Colonic mucosa (tissue), 4 donors: ENCODE data around the gene SNCG. TPM values are rescaled to one million over a fixed set of nuclear protein-coding genes. Genes with fewer than 3 reads are reported as not detected.

Experiments
- DNase-seq: peaks from one replicate; pipeline ENCODE4 v3.0.0-alpha.2; 2020
- H3K27ac ChIP-seq: fragments of 200-600 bp; one replicate; pipeline ENCODE4 v1.8.0; 2021
- H3K27me3 ChIP-seq: fragments of 200-600 bp; one replicate; pipeline ENCODE4 v1.8.0; 2021
- H3K36me3 ChIP-seq: fragments of 200-600 bp; one replicate; pipeline ENCODE4 v1.8.0; 2021
- H3K4me1 ChIP-seq: fragments of 200-600 bp; one replicate; pipeline ENCODE4 v1.8.0; 2021; ENCODE audit warnings: mild to moderate bottlenecking
- H3K4me3 ChIP-seq: fragments of 200-600 bp; one replicate; pipeline ENCODE4 v1.8.0; 2021
- H3K9ac ChIP-seq, 2 donors: one replicate each; pipeline ENCODE4 v1.7.0; 2013; ENCODE audit warnings: control low read depth in 2 of 2, low read depth in 2 of 2, low read length in 2 of 2
- H3K9me3 ChIP-seq: fragments of 200-600 bp; one replicate; pipeline ENCODE4 v1.8.0; 2021
- CTCF ChIP-seq: fragments of 200-600 bp; IDR thresholded peaks from one replicate; pipeline ENCODE4 v1.8.0; 2022; ENCODE audit warnings: antibody characterized with exemption, mild to moderate bottlenecking
- intact Hi-C: fragments of 100-400 bp; cut with DNase I; formaldehyde crosslinking; loops from one replicate; pipeline ENCODE4 v1.14.1; 2022
- total RNA-seq, 2 donors: library from RNA; stranded (reverse); fragmentation: NEBNext Ultra II Directional in 1 of 2; extraction: Animal tissue kit (Norgen Biotek cat#: 25700) in 1 of 2; gene quantifications; one replicate each; pipeline ENCODE4 v1.2.1, GENCODE V29; 2021
- donor health status: healthy.
- donor health status: DM: no; HTN: no; CAD: no.
- donor health status: DM: no; HTN: no; CAD: no.

Gene SNCG
- total RNA-seq, 2 donors from 2014 or later: 2.6 to 6.6 TPM

- no peak for DNase-seq
- H3K27ac ChIP-seq: no peak overlapping the region
- H3K9ac ChIP-seq: no peak overlapping the region
- no peak for TF ChIP-seq CTCF
- no peak overlapping the region for H3K4me3 ChIP-seq
- intact Hi-C loops: no loop called here
- no peaks in the 10 kb centered on the region for H3K36me3 ChIP-seq
- no peaks in the 10 kb centered on the region for H3K4me1 ChIP-seq
- H3K27me3 ChIP-seq: no peaks in the 10 kb centered on the region
- H3K9me3 ChIP-seq: no peaks in the 10 kb centered on the region
Observed at GRCh38 chr10:86960863-86961434, 2.5 kb downstream of the SNCG start.

DNA sequence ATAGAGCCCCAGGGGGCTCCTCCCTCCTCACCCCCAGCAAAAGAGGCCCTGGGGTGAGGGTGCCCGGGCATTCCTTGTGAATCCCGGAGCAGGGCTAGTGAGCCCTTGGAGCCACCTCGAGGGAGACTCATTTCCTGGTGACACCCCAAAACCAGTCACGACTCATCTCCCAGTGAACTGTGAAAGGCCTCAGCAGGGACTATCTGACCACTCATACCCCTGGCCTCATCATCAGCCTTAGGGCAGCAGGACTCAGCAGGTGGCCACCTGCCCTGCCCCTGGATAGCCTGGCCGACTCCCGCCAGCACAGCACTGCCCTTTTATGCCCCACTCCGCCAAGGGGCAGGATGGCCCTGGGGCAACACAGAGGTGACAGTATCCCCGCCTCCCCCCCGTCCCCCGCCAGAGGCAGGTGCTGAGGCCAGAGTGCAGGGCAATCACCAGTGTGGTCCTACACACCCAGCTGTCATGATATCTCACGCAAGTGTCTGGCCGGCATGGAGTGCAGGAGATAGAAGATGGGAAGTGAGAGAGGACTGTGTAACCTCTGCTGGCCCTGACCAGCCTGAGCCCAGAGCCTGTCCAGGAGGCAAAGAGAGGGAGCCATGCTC is 3.2 kb downstream of the SNCG start:
- Histone ChIP-seq H3K4me1 (no peaks in the 10 kb centered on the region), H3K4me3 (no peak overlapping the region), H3K9me3 (no peaks in the 10 kb centered on the region), H3K9ac (no peak overlapping the region), H3K27me3 (no peaks in the 10 kb centered on the region), H3K36me3 (no peaks in the 10 kb centered on the region), H3K27ac (no peak overlapping the region)
- DNase-seq: peak; percentile 15
- intact Hi-C loops: no loop called here
- TF ChIP-seq CTCF: no peak

- Histone ChIP-seq H3K9ac (no peak overlapping the region), H3K27ac (no peak overlapping the region), H3K4me3 (no peak overlapping the region), H3K27me3 (no peaks in the 10 kb centered on the region), H3K9me3 (no peaks in the 10 kb centered on the region), H3K36me3 (no peaks in the 10 kb centered on the region), H3K4me1 (no peaks in the 10 kb centered on the region)
- TF ChIP-seq CTCF: no peak
- intact Hi-C loops: no loop called here
- no peak for DNase-seq
Observed at GRCh38 chr10:86962136-86962980, 4.0 kb downstream of the SNCG start.

DNA sequence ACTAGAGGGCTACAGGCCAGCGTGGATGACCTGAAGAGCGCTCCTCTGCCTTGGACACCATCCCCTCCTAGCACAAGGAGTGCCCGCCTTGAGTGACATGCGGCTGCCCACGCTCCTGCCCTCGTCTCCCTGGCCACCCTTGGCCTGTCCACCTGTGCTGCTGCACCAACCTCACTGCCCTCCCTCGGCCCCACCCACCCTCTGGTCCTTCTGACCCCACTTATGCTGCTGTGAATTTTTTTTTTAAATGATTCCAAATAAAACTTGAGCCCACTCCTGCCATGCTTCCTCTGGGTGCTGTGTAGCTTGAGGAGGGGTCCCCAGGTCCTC is 4.5 kb downstream of the SNCG start:
- no peak for TF ChIP-seq CTCF
- no peak for DNase-seq
- no peak overlapping the region for H3K4me3 ChIP-seq
- intact Hi-C loops: no loop called here
- no peaks in the 10 kb centered on the region for H3K9me3 ChIP-seq
- peaks cover 4% of the 10 kb centered on the region for H3K4me1 ChIP-seq
- no peak overlapping the region for H3K27ac ChIP-seq
- no peak overlapping the region for H3K9ac ChIP-seq
- H3K36me3 ChIP-seq: no peaks in the 10 kb centered on the region
- H3K27me3 ChIP-seq: no peaks in the 10 kb centered on the region

GRCh38 chr10:86963341-86963919 is 5.0 kb downstream of the SNCG start:
- no peak for DNase-seq
- H3K9ac ChIP-seq: no peak overlapping the region
- no peak overlapping the region for H3K27ac ChIP-seq
- intact Hi-C loops: no loop called here
- H3K4me1 ChIP-seq: peaks cover 5% of the 10 kb centered on the region
- H3K36me3 ChIP-seq: no peaks in the 10 kb centered on the region
- no peak overlapping the region for H3K4me3 ChIP-seq
- no peak for TF ChIP-seq CTCF
- no peaks in the 10 kb centered on the region for H3K9me3 ChIP-seq
- no peaks in the 10 kb centered on the region for H3K27me3 ChIP-seq
